Measurements from ENCODE around the gene AQR.
A peak's percentile ranks its signal among the peaks of the same experiment; 100 is the strongest.
"Not testable (repeated sequence)": the region's sequence is repeated elsewhere in the genome, so short reads cannot be mapped to it uniquely, and the experiment has no call there.

The AQR gene
- total RNA-seq, result 160 to 184 reads per million in 2 experiments

GRCh38 chr15:34969340-34970097 is at the start of gene AQR:
Gene AQR (minus strand): TSS chr15:34969742. CDS start chr15:34969613, 129 bp downstream.
- peak; percentile 89 for DNase-seq (ENCODE audit: low read depth)

DNA sequence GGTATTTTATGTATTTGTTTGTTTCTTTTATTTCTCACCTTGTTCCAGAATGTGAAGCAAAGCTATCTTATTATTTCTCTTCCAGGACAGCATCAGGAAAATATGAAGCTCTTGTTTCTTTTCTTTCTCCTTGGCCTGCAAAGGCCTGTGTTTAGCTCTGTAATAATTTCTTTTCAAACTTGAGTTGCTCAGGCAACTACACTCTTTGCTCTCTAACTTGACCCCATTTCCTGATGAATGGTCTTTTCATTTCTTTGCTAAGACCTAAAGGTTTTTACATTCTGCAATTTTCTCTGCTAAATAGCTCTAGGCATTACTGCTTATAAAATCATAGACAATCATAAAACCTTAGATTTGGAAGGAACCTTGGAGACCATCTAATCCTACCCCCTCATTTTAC is 44.7 kb upstream of the AQR start:
- no peak for DNase-seq (ENCODE audit: low read depth)

DNA sequence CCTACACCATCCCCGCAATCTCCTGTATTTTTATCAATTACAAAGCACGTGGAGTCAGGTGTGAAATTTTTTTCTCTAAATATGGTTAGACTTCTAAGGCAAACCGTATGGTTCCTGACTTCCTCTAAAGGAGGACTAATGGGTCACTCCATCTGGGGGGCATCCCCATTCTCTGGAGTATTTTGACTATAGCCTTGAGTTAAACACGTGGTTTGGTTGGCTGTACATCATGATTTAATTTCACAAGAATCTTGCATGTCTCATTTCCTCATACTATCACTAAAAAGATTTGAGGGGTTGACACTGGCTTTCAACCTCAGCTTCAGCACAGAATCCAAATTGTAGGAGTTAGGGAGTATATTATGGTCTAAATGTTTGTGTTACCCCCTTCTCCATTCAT is 43.8 kb upstream of the AQR start:
- DNase-seq (ENCODE audit: low read depth), result no peak

GRCh38 chr15:35007397-35007796 is 37.9 kb upstream of the AQR start:
- no peak for DNase-seq (ENCODE audit: low read depth)

GRCh38 chr15:35005933-35006332 is 36.4 kb upstream of the AQR start:
- DNase-seq (ENCODE audit: low read depth), result no peak

DNA sequence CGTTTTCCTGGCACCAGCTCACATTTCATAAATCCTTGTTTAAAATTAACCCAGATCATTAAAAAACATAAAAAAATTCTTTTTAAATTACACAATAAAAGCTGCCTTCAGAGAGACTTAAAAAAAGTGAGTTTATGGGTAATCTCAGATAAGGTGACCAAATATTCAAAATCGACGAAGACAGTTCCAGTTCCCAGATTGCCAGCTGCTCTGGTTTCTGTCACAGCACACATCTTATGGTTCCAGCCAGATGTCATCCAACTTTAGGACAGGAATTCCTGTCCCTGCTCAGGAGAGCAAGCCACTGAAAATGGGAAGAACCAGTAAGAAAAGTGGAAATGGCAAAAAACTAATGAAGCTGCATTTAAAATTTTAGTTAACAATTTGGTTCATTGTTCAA is 34.4 kb upstream of the AQR start:
- no peak for DNase-seq (ENCODE audit: low read depth)

DNA sequence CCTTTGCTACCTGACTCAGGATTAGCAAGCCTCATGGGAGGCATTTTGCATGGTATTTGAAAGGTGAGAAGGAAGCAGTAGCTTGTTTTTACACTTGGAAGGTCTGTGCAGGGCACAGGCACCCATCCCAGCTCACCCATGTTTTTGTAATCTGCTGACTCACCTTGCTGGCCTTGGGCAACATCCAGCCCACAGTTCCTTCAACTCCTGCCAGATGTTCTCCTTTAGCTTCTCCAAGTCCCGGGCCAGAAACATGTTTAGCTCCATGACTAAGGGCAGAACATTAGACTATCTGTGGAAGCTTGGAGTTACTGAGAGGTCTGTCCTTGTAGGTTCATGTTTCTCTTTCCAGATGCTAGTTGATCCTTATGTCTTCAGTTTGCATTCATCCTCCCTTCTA is 31.0 kb upstream of the AQR start:
- no peak for DNase-seq (ENCODE audit: low read depth)

DNA sequence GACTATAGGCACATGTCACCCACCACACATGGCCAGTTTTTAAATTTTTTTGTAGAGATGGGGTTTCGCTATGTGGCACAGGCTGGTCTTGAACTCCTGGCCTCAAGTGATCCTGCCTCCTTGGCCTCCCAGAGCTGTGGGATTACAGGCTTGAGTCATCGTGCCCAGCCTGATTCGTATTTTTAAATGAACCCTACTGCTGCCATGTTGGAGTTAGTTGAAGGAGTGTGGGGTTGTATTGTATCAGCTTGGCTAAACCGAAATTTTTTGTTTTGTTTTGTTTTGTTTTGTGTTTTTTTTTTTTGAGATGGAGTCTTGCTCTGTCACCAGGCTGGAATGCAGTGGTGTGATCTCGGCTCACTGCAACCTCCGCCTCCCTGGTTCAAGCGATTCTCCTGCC is 30.4 kb upstream of the AQR start:
- DNase-seq (ENCODE audit: low read depth), result no peak

- no peak for DNase-seq (ENCODE audit: low read depth)
Observed at GRCh38 chr15:34994925-34995324, 25.4 kb upstream of the AQR start.

DNA sequence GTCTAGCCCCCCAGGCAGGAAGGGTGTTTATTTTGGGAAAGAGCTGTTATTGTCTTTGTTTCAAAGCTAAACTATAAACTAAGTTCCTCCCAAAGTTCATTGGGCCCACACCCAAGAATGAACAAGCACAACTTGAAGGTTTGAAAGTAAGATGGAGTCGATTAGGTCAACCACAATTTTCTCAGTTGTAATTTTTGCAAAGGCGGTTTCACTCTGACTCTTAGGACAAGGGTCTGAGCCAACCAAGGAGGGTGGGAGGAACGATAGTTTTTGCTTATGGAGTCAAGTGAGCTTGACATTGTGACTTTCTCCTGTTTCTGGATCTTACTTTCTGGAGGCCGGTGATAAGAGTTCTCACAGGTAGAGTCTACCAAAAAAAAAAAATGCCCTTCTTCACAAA is 24.3 kb upstream of the AQR start:
- no peak for DNase-seq (ENCODE audit: low read depth)

GRCh38 chr15:34993412-34993811 is 23.9 kb upstream of the AQR start:
- no peak for DNase-seq (ENCODE audit: low read depth)

GRCh38 chr15:34988027-34988902 is 18.7 kb upstream of the AQR start, which contains the start of gene ZNF770:
Gene ZNF770 (minus strand): TSS chr15:34988287. CDS start chr15:34983434, 4,853 bp downstream.
- peak; percentile 63 for DNase-seq (ENCODE audit: low read depth)

- no peak for DNase-seq (ENCODE audit: low read depth)
Observed at GRCh38 chr15:34987609-34988026, 18.1 kb upstream of the AQR start.

DNA sequence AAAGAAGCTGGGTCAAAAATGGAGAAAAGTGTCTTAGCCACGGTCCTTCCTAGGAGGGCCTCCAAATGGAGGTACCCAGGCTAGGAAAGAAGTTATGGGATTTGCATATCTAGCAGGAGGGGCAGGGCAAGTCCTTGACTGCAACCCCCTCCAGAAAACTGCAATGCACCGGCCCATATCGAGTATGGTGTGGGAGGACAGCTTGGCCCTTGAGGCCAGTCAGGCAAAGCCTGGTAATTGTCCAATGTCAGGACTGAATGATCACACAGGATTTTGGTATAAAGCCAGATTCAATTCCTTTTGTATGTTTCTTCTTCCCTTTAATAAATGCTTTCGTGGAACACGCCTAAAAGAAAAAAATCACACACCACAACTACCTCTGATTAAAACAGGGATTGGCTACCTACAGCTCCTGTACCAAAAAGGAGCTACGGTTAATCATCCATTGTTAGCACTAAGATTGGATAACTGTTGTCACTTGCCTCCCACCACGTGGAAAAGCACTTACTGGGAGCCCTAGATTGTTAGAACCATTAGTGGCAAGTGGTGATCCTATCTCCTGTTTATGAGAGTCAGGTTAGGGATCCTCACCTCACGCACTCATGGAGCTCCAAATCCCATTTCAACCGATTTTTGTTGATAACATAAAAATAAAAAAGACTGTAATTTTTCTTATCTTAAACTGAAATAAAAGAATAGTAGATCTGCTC is 17.4 kb upstream of the AQR start:
- DNase-seq (ENCODE audit: low read depth), result no peak

DNA sequence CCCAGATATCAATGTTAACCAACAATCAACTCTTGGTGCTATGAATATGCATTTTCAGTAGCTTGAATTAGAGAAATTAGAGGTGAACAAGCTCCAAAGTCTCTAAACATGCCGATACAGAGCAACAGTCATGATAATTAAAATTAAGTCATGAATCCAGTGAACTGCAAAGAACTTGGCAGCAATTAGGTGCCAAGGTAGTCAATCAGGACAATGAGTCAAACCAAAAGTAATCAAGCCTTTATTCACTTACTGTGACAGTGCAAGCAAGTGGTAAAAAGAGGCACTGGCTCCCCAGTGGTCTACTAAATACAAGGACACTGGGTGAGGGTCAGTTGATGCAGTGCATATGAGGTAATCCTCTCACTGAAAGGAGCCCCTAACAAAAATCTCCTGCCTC is 16.8 kb upstream of the AQR start:
- no peak for DNase-seq (ENCODE audit: low read depth)

DNA sequence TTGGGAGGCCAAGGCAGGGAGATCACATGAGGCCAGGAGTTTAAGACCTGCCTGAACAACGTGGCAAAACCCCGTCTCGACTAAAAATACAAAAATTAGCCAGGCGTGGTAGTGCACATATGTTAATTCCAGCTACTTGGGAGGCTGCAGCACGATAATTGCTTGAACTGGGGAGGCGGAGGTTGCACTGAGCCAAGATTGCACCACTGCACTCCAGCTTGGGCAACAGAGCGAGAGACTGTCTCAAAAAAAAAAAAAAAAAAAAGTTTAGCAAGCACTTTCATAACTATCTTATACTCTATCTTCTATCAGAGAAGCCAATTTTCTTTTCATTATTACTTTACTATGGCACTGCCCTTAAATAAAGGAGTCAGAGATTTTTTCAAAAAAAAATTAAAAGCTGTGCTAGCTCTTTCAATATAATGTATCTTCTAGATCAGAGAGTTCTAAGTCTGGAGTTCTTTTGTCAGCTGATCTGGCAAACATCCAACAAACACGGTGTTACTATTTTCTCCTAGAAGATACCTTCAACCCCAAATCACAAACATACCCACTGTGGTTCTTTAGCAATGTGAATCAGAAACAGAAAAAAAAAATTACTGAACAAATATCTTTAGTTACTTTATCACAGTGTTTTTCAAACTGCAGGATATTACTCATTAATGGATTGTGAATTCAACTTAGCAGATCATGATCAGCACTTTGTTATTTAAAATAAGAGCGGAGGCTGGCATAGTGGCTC is 15.5 kb upstream of the AQR start:
- no peak for DNase-seq (ENCODE audit: low read depth)

DNA sequence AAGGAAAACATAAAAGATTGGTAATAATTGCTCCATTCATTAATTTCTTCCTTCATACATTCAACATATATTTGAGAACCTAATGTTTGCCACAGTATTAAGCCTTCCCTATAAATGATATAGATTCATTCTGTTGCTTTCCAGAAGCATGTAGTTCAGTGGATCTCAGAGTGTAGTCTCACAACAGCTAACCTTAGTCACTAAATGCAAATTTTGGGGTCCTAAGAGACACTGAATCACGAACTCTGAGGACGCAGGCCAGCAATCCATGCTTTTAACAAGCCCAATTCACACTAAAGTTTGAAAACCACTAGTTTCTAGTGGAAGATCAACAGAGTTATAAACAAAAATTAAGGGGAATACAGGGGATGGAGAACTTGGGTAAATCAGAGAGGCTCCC is 7.2 kb upstream of the AQR start:
- DNase-seq (ENCODE audit: low read depth), result no peak

- DNase-seq (ENCODE audit: low read depth), result no peak
Observed at GRCh38 chr15:34976073-34976472, 6.5 kb upstream of the AQR start.

DNA sequence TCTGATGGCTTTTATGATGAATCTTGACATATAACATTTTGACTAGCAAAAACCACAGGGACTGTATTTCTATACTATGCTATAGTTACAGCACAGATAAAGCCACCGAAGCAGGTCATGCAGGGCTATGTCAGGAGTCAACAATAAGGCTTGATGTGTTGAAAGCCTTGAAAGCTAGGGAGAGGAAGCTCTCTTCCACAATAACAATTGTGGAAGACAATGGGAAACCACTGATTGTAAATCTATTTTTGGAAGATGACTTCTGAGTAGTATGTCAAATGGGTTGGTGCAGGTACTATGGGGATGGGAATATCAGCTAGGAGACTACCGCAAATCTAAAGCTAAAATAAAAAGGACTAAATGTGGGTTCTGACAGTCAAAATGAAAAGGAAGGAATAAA is 4.0 kb upstream of the AQR start:
- DNase-seq (ENCODE audit: low read depth), result no peak

DNA sequence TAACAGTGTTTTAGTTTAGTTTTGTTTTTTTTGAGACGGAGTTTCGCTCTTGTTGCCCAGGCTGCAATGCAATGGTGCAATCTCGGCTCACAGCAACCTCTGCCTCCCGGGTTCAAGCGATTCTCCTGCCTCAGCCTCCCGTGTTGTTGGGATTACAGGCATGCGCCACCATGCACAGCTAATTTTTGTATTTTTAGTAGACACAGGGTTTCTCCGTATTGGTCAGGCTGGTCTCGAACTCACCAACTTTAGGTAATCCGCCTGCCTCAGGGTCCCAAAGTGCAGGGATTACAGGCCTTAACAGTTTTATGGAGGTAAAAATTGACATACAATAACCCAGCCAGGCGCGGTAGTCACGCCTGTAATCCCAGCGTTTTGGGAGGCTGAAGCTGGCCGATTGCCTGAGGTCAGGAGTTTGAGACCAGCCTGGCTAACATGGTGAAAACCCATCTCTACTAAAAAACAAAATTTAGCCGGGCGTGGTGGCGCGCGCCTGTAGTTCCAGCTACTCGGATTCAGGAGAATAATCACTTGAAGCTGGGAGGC is 629 bp upstream of the AQR start:
- DNase-seq (ENCODE audit: low read depth), result not testable (repeated sequence)

DNA sequence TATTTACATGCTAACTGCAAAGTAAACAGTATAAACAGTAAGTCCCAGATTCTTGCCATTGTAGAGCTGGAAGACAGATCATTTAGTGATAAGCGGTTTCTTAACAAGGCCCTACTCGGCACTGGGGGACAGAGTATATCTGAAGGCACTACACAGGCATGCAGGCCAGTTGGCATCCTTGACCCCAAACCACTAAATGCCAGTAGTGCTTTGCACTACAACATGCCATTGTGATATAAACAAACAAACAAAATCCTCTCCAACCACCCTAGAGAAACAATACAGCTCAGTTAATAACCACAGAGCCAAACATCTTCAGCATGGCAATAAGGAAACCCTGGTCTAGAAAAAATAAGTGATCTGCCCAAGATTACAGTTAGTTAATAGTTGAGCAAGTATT is 5.3 kb downstream of the AQR start:
- DNase-seq (ENCODE audit: low read depth), result no peak
